HCT116 (cell line): ENCODE results near the gene GPR176. TPM values are rescaled to one million over a fixed set of nuclear protein-coding genes. Genes with fewer than 3 reads are reported as not detected.

Experiments used
- ATAC-seq: fragments of 200-7000 bp; cut with Tn5 transposase; 2 replicates; pipeline ENCODE4 v1.9.1; 2020; ENCODE audit warnings: mild to moderate bottlenecking, moderate library complexity
- BruUV-seq: library from RNA; stranded (reverse); fragments of 400-500 nt; replicated peaks from 2 replicates; lab custom pipeline; 2021; lab: Mats Ljungman, UMichigan
- CTCF ChIA-PET: fragments of 300-600 bp; sonication (Branson Sonifier 250); formaldehyde crosslinking; loops from one replicate; lab custom pipeline; 2021; ENCODE audit warnings: antibody characterized with exemption; lab: Charles Lee
- POLR2A ChIA-PET: fragments of 300-600, 350-600 bp; sonication (Branson Sonifier 250); formaldehyde crosslinking; loops from one replicate; lab custom pipeline; 2021; ENCODE audit warnings: antibody characterized with exemption; lab: Charles Lee
- RAD21 ChIA-PET, 2 experiments: fragments of 300-600 bp; sonication (Branson Sonifier 250); formaldehyde crosslinking; loops; one replicate each; lab custom pipeline; 2023; ENCODE audit warnings: low total read pairs in 2 of 2; ENCODE audit not compliant: uncharacterized antibody in 2 of 2, unreplicated experiment in 2 of 2, low non-redundant PET in 1 of 2; lab: Charles Lee
- DNase-seq: peaks from one replicate; pipeline ENCODE4 v3.0.0-alpha.2; 2010; ENCODE audit warnings: low read depth, low spot score
- H2AFZ ChIP-seq: fragments of 200-600 bp; shearing (Covaris generic), sonication (generic); 2 replicates; pipeline ENCODE4 v1.6.1; 2017; ENCODE audit warnings: low read depth, mixed run types, mixed read lengths, antibody characterized with exemption, low read length; ENCODE audit not compliant: poor library complexity, severe bottlenecking
- H3K27ac ChIP-seq: 2 replicates; pipeline ENCODE4 v1.5.1; 2012; ENCODE audit warnings: low read depth, low read length
- H3K27me3 ChIP-seq: fragments of 200-600 bp; sonication (generic); 2 replicates; pipeline ENCODE4 v1.6.1; 2016; ENCODE audit warnings: mixed run types, low read length, mixed read lengths; ENCODE audit not compliant: insufficient read depth
- H3K36me3 ChIP-seq, 2 experiments: fragments of 200-500 bp in 1 of 2; fragments of 200-600 bp in 1 of 2; sonication (Bioruptor generic) in 1 of 2; sonication (generic) in 1 of 2; 2 replicates each; pipeline versions ENCODE4 v1.5.1 to v1.6.1; 2014 to 2016; ENCODE audit warnings: low read length in 2 of 2, inconsistent platforms in 1 of 2, mixed read lengths in 1 of 2, mixed run types in 1 of 2; ENCODE audit not compliant: insufficient read depth in 2 of 2, control insufficient read depth in 1 of 2
- H3K4me1 ChIP-seq, 2 experiments: fragments of 200-600 bp in 1 of 2; sonication (generic) in 1 of 2; 2 replicates each; pipeline versions ENCODE4 v1.5.1 to v1.6.1; 2012 to 2017; ENCODE audit warnings: low read length in 2 of 2, inconsistent platforms in 1 of 2, mild to moderate bottlenecking in 1 of 2, mixed read lengths in 1 of 2, mixed run types in 1 of 2, moderate library complexity in 1 of 2; ENCODE audit not compliant: insufficient read depth in 2 of 2, control insufficient read depth in 1 of 2
- H3K4me2 ChIP-seq: fragments of 200-600 bp; sonication (generic); 2 replicates; pipeline ENCODE4 v1.6.1; 2017; ENCODE audit warnings: mixed run types, low read length, mixed read lengths
- H3K4me3 ChIP-seq, 2 experiments: fragments of 200-600 bp in 1 of 2; sonication (generic) in 1 of 2; replicated peaks in 1 of 2; 2 replicates each; pipeline ENCODE4 v1.5.1; 2011 to 2016; ENCODE audit warnings: low read length in 2 of 2, control low read depth in 1 of 2, low read depth in 1 of 2, mild to moderate bottlenecking in 1 of 2, mixed read lengths in 1 of 2, mixed run types in 1 of 2
- H3K79me2 ChIP-seq: fragments of 200-600 bp; sonication (generic); 2 replicates; pipeline ENCODE4 v1.6.1; 2017; ENCODE audit warnings: mild to moderate bottlenecking, mixed run types, low read length, moderate library complexity, mixed read lengths; ENCODE audit not compliant: insufficient read depth
- H3K9ac ChIP-seq: fragments of 200-600 bp; sonication (generic); 2 replicates; pipeline ENCODE4 v1.6.1; 2016; ENCODE audit warnings: low read length, mixed read lengths
- H3K9me2 ChIP-seq: fragments of 200-600 bp; sonication (generic), shearing (Covaris generic); 2 replicates; pipeline ENCODE4 v1.6.1; 2017; ENCODE audit warnings: mixed run types, mild to moderate bottlenecking, moderate library complexity; ENCODE audit not compliant: insufficient read depth
- H3K9me3 ChIP-seq, 2 experiments: fragments of 200-500 bp in 1 of 2; fragments of 200-600 bp in 1 of 2; sonication (Bioruptor generic) in 1 of 2; sonication (generic) in 1 of 2; 2 replicates each; pipeline ENCODE4 v1.6.1; 2014 to 2017; ENCODE audit warnings: low read length in 2 of 2, mixed read lengths in 2 of 2, inconsistent platforms in 1 of 2, low read depth in 1 of 2, mild to moderate bottlenecking in 1 of 2, mixed run types in 1 of 2, moderate library complexity in 1 of 2; ENCODE audit not compliant: control insufficient read depth in 1 of 2, insufficient read depth in 1 of 2
- H4K20me1 ChIP-seq: fragments of 200-600 bp; sonication (generic), shearing (Covaris generic); 2 replicates; pipeline ENCODE4 v1.6.1; 2017; ENCODE audit warnings: mixed run types, mild to moderate bottlenecking, moderate library complexity; ENCODE audit not compliant: insufficient read depth
- EGR1 ChIP-seq: IDR thresholded peaks from 2 replicates; pipeline ENCODE4 v1.6.1; 2012; ENCODE audit warnings: low read depth
- EZH2 ChIP-seq: fragments of 200-600 bp; sonication (generic); IDR thresholded peaks from 2 replicates; pipeline ENCODE4 v1.6.1; 2017; ENCODE audit warnings: antibody characterized with exemption, mixed run types
- FOSL1 ChIP-seq: IDR thresholded peaks from 2 replicates; pipeline ENCODE4 v1.6.1; 2012; ENCODE audit warnings: low read depth
- POLR2A ChIP-seq: IDR thresholded peaks from 2 replicates; pipeline ENCODE4 v1.7.0; 2011; ENCODE audit warnings: borderline replicate concordance; ENCODE audit not compliant: insufficient read depth, insufficient read length; ENCODE audit errors: extremely low read depth
- POLR2AphosphoS5 ChIP-seq: IDR thresholded peaks from 2 replicates; pipeline ENCODE4 v1.6.1; 2011; ENCODE audit warnings: mild to moderate bottlenecking, low read depth, low read length, moderate library complexity
- YY1 ChIP-seq: IDR thresholded peaks from 2 replicates; pipeline ENCODE4 v1.6.1; 2011; ENCODE audit warnings: low read length, low read depth, moderate library complexity, mild to moderate bottlenecking; ENCODE audit not compliant: insufficient replicate concordance; ENCODE audit errors: extremely low read depth
- intact Hi-C: fragments of 100-400 bp; cut with micrococcal nuclease; formaldehyde crosslinking; loops from 2 replicates; pipeline ENCODE4 v1.10.0; 2022
- total RNA-seq: library from RNA; stranded (reverse); gene quantifications from one replicate; pipeline ENCODE4 v1.2.1, GENCODE V29; 2021; ENCODE audit not compliant: unreplicated experiment
- TF ChIP-seq, protein P1 (sequence below): IDR thresholded peaks from 2 replicates; pipeline ENCODE4 v1.6.1; 2012
- TF ChIP-seq, protein P2 (sequence below): IDR thresholded peaks from 2 replicates; pipeline ENCODE4 v1.6.1; 2011; ENCODE audit warnings: mild to moderate bottlenecking, low read length, moderate library complexity; ENCODE audit not compliant: insufficient replicate concordance; ENCODE audit errors: extremely low read depth

The GPR176 gene
- total RNA-seq, 1 experiment from 2014 or later, result 1.7 TPM

DNA sequence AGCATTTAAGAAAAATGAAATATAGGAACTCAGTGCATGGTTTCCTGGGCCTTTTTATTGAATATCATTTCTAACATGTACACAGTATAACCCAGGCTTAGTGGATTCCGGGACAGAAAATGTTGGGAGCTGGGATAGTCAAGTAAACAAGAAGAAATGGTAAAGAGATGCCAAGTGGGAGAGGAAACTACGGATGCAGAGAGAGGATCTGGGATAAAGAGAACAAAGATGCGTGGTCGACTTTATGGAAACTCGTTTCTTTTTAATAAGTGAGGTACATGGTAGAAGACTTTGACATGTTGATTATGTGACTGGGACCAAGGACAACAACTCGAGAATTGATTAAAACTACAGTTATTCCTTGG lies 1.2 kb upstream of the GPR176 start:
- Histone ChIP-seq H3K4me3 (peak overlapping the region; percentile 42 to 55), H3K9ac (peak overlapping the region; percentile 52), H3K9me2 (no peaks in the 10 kb centered on the region), H3K27ac (peak overlapping the region; percentile 28; the same call in 1 of the 2 replicates), H3K79me2 (no peaks in the 10 kb centered on the region), H3K4me1 (peaks cover 6 to 34% of the 10 kb centered on the region in 2 experiments; a peak in 3 of 4 replicates), H3K4me2 (peak overlapping the region; percentile 84), H3K36me3 (no peaks in the 10 kb centered on the region), H3K27me3 (no peaks in the 10 kb centered on the region), H4K20me1 (no peaks in the 10 kb centered on the region), H3K9me3 (no peaks in the 10 kb centered on the region), H2AFZ (peak overlapping the region; percentile 91)
- BruUV-seq, result TSS peak; percentile 91
- ChIA-PET CTCF (no interaction called here), POLR2A (interaction anchor here (0.8 to 1.0 kb wide), 2 partner anchors 12 to 14 kb away, joined by 3 read pairs; partner anchors contain the start of gene EIF2AK4), RAD21 (no interaction called here)
- ATAC-seq (no peak), DNase-seq (no peak)
- intact Hi-C loops, result no loop called here
- TF ChIP-seq EZH2, result no peak
- TF ChIP-seq FOSL1, result no peak
- TF ChIP-seq EGR1, result peak; percentile 10; the same call in 1 of the 2 replicates

DNA sequence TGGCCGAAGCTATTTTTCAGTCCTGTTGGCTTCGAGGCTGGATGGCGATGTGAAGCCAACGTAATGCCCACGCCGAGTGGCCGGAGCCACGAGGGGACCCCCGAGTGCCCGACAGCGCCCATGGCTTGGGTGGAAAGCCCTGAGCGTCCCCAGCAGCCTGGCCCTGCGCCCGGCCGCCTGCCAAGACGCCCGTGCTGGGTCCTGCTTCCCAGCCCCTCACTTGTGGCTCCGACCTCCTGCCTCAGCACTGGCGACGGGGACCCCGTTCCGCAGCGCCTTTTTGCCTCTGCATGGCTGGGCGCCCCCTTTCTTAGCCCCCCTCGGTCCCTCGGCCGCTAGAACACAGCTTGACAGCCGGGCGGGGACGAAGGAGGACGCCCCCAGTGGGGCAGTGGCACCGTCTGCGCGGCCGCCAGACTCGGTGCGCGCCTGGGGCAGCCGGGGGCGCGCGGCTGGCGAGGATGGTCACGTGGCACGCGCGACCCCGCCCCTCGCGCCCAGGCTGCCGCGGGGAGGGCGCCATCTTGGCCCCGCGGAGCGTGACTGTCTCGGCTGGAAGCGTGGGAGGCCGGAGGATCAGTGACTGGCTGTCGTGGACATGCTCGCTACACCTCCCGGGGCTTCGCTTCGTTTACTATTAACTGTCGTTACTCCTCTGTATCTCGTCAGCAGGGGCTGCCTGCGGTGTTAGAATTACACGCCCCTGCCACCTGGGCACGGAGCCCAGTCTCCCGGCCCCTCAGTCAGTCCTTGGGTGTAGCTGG lies 626 bp upstream of the GPR176 start:
- CTCF ChIA-PET, result no interaction called here
- RAD21 ChIA-PET, result no interaction called here
- POLR2A ChIA-PET, result interaction anchor here (0.8 to 1.4 kb wide), 3 partner anchors 13 to 14 kb away, joined by 3 to 5 read pairs (median 3); partner anchors contain the start of gene EIF2AK4
- Histone ChIP-seq H3K27me3 (no peaks in the 10 kb centered on the region), H4K20me1 (no peaks in the 10 kb centered on the region), H3K4me1 (peaks cover 6 to 30% of the 10 kb centered on the region in 2 experiments; a peak in 3 of 4 replicates), H3K27ac (peak overlapping the region; percentile 28; the same call in 1 of the 2 replicates), H3K4me2 (peak overlapping the region; percentile 84), H3K36me3 (no peaks in the 10 kb centered on the region), H3K9me2 (no peaks in the 10 kb centered on the region), H3K79me2 (no peaks in the 10 kb centered on the region)
- intact Hi-C loops, result no loop called here
- no TSS peak for BruUV-seq
- DNase-seq, result no peak
- TF ChIP-seq YY1 (peak; percentile 88), POLR2AphosphoS5 (peak; percentile 71), POLR2A (peak; percentile 44), EZH2 (no peak), EGR1 (peak; percentile 61; the same call in 1 of the 2 replicates)
- TF ChIP-seq, protein P1, sequence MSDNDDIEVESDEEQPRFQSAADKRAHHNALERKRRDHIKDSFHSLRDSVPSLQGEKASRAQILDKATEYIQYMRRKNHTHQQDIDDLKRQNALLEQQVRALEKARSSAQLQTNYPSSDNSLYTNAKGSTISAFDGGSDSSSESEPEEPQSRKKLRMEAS, result peak; percentile 72
- TF ChIP-seq, protein P2, sequence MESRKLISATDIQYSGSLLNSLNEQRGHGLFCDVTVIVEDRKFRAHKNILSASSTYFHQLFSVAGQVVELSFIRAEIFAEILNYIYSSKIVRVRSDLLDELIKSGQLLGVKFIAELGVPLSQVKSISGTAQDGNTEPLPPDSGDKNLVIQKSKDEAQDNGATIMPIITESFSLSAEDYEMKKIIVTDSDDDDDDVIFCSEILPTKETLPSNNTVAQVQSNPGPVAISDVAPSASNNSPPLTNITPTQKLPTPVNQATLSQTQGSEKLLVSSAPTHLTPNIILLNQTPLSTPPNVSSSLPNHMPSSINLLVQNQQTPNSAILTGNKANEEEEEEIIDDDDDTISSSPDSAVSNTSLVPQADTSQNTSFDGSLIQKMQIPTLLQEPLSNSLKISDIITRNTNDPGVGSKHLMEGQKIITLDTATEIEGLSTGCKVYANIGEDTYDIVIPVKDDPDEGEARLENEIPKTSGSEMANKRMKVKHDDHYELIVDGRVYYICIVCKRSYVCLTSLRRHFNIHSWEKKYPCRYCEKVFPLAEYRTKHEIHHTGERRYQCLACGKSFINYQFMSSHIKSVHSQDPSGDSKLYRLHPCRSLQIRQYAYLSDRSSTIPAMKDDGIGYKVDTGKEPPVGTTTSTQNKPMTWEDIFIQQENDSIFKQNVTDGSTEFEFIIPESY, result no peak
- TF ChIP-seq, all 23 proteins: peak for 5
- no peaks in the 10 kb centered on the region for H3K9me3 ChIP-seq
- peak overlapping the region; percentile 91 for H2AFZ ChIP-seq
- H3K4me3 ChIP-seq, result peak overlapping the region; percentile 42 to 55
- peak overlapping the region; percentile 52 for H3K9ac ChIP-seq
- ATAC-seq, result peak; percentile 80
